ENCODE measurements around the gene SLC17A5. TPM values are rescaled to one million over a fixed set of nuclear protein-coding genes. Genes with fewer than 3 reads are reported as not detected.
"Not testable (repeated sequence)": the region's sequence is repeated elsewhere in the genome, so short reads cannot be mapped to it uniquely, and the experiment has no call there.

SLC17A5 gene
- total RNA-seq, 1 donor from 2014 or later, result 20.7 TPM

DNA sequence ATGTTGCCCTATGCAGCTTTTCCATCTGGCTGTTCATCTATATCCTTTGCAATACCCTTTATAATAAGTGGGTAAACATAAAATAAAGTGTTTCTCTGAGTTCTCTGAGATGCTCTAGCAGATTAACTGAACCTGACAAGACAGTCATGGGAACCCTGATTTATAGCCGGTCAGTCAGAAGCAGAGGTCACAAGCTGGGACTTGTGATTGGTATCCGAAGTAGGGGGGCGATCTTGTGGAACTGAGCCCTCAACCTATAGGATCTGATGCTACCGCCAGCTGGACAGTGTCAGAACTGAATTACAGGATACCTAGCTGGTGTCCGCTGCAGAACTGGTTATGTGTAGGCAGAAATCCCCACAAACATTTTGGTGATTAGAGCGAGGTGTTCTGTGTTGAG lies 39.0 kb downstream of the SLC17A5 start:
- no peak for DNase-seq (ENCODE audit: low spot score)

DNA sequence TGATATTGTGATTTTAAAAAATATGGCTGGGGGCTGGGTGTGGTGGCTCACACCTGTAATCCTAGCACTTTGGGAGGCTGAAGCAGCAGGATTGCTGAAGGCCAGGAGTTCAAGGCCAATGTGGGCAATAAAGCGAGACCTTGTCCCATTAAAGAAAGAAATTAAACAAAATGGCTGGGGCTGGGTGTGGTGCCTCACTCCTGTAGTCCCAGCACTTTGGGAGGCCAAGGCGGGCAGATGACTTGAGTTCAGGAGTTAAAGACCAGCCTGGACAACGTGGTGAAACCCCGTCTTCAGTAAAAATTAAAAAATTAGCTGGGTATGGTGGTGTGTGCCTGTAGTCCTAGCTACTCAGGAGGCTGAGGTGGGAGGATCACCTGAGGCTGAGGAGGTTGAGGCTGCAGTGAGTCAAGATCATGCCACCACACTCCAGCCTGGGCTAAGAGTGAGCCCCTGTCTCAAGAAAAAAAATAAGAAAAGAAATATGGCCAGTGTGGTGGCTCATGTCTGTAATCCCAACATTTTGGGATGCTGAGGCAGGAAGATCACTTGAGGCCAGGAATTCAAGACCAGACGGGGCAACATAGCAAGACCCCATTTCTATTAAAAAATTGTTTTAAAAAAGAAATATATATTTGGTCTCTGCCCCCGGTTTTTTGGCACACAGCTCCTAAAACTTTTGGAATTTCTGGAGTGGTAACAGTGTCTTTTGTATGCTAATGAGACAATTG lies 39.8 kb downstream of the SLC17A5 start:
- no peak for DNase-seq (ENCODE audit: low spot score)

DNA sequence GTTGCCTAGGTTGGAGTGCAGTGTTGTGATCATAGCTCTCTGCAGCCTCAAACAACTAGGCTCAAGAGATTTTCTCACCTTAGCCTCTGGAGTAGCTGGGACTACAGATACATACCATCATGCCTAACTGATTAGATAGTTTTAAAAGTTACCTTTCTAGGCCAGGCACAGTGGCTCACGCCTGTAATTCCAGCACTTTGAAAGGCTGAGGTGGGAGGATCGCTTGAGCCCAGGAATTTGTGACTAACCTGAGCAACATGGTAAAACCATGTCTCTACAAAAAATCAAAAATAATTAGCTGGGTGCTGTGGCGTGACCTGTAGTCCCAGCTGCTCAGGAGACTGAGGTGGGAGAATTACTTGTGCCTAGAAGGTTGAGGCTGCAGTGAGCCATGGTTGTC lies 41.2 kb downstream of the SLC17A5 start:
- DNase-seq (ENCODE audit: low spot score), result no peak

DNA sequence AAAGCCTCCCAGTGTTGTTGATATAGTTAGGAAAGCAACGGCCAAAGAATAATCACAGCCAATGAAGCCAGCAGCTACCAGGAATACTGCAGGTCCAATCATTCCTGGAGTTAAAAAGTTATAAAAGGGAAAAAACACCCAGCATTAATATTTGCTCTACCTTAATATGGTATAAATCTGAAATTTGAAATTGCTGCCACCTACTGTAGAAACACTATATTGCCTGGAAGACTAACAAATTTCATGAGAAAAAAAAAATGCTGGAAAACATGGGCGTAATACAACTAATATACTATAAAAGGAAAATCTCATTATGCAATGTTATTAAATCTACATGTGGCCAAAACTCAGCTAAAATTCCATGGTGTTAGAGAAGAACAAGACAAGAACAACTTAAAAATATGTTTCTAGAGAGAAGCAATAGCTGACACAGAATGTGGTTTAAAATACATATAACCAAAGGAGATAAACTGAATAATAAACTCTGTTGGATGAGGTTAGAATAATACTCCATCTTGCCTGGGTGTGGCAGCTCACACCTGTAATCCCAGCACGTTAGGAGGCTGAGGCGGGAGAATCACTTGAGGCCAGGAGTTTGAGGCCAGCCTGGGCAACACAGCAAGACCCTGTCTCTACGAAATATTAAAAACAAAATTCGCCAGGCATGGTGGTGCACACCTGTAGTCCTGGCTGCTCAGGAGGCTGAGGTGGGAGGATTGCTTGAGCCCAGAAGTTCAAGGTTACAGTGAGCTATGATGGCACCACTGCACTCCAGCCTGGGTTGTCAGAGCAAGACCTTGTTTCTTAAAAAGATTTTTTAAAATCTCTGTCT lies 43.1 kb downstream of the SLC17A5 start:
- no peak for DNase-seq (ENCODE audit: low spot score)

DNA sequence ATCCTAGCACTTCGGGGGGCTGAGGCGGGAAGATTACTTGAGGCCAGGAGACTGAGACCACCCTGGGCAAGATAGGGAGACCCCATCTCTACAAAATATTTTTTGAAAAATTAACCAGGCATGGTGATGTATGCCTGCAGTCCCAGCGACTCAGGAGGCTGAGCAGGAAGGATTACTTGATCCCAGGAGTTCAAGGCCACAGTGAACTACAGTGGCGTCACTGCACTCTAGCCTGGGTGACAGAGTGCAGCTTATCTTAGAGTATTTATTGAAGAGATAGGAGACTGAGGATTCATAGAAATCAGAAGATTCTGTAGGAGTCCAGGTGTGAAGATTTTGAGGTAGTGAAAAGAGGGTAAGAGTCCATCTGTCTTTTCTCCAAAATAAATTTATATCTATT lies 45.0 kb downstream of the SLC17A5 start:
- DNase-seq (ENCODE audit: low spot score), result no peak

DNA sequence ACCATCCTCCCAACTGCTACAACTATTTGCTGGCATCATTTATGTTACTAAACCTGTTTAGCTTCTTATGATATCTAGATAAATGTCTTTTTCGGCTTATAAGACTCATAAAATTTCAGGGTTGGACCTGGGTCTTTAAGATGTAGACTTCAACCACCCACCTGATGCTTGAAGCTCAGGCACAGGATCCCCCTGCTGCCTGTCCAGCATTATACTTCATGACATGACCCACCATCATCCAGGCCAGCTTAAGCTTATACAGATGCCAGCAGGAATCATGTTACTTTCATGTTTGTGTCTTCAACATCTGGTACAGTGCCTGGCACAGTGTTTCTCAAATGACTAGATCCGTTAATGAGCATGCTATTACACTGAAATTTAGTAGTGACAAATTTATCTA lies 47.4 kb downstream of the SLC17A5 start:
- DNase-seq (ENCODE audit: low spot score), result no peak

DNA sequence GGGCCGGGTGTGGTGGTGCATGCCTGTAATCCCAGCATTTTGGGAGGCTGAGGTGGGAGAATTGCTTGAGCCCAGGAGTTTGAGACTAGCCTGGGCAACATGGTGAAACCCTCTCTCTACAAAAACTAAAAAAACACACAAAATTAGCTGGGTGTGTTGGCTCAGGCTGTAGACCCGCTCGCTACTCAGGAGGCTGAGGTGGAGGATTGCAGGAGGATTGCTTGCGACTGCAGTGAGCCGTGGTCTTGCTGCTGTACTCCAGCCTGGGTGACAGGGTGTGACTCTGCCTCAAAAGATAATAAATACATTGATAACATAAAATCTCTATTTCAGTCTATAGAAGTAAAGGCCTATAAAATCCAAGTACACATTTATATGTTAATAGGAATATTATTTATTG lies 49.3 kb downstream of the SLC17A5 start:
- no peak for DNase-seq (ENCODE audit: low spot score)

DNA sequence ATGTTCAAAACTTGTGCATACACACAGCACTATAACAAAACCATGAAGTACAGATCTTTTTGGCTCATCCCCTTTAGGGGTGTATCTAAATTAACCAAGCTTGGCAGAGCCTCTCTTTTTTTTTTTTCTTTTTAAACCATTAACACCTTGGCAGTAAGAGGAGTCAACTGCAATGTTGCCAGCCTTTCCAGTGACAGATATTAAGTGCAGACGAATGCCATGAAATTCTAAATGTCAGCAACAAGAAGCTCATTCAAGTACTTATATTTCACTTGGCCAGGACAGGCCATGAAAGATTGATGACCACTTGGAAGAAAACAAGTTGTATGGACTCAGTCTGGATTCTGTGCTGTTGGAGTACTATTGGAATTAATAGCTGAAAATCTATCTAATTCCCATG lies 49.8 kb downstream of the SLC17A5 start:
- no peak for DNase-seq (ENCODE audit: low spot score)

DNA sequence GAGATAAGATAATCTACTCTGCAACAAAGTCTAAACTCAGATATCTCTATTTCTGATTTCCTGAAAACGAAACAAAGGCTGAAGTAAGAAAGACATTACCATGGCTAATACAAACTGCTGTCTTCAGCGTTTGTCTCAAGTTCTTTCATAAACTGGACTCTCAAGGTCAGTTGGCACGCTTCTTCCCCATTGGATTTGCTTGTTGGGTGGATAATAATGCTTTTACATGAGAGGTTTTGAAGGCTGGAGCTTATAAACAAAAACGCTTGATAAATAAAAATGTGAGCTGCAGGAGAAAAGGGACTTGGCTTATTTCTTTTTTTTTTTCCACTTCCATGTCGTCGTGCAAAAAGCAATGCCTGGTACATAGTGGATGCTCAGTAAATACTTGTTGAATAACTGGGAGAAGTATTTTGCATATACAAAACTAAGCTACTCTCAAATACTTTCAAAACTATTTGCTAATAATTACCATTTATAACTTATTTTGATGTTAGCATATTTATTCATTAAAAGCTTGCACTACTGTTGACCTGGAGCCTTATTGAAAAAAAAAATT lies 67.3 kb downstream of the SLC17A5 start:
- DNase-seq (ENCODE audit: low spot score), result no peak

DNA sequence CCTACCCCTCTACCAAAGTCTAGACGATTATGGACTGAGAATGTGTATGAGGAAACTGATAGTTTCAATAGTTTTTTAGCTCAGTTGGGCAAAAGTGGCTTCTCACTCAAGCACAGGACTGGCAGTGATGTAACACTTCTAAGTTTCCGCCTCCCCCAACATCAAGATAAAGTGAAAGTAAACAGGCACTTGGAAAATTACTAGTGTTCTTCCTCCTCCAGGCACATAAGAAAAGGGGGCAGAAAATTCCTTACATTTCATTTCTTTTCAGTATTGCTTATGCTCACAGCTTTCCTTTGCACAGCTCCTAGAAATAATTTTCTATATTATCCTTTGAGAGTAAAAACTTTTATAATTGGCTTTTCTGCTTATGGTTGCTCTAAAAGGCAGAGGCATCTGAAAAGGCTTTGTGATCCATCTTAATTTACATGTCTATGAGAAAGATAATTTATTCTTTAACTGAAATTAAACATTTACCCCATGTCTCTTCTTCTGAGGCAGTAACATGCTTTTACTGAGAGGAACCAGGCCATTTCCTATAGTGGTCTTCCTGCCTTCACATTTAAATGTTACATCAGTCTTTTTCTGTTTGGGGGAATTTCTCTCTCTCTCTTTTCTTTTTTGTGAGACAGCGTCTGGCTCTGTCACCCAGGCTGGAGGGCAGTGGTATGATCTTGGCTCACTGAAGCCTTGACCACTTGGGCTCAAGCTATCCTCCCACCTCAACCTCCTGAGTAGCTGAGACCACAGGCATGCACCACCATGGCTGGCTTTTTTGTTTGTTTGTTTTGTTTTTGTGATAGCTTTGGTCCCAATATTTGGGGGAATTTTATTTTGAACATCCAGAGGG lies 68.0 kb downstream of the SLC17A5 start:
- DNase-seq (ENCODE audit: low spot score), result peak; percentile 67

DNA sequence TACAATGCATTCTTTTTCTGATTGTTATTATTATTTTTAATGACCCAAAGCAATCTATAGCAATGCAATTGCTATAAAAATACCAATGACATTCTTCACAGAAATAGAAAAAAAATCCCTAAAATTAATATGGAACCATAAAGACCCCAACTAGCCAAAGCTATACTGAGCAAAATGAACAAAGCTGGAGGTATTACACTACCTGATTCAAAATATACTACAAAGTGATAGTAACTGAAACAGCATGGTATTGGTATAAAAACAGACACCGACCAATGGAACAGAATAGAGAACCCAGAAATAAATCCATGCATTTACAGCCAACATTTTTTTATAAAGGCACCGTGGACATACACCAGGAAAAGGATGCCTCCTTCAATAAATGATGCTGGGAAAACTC lies 72.5 kb downstream of the SLC17A5 start:
- no peak for DNase-seq (ENCODE audit: low spot score)

DNA sequence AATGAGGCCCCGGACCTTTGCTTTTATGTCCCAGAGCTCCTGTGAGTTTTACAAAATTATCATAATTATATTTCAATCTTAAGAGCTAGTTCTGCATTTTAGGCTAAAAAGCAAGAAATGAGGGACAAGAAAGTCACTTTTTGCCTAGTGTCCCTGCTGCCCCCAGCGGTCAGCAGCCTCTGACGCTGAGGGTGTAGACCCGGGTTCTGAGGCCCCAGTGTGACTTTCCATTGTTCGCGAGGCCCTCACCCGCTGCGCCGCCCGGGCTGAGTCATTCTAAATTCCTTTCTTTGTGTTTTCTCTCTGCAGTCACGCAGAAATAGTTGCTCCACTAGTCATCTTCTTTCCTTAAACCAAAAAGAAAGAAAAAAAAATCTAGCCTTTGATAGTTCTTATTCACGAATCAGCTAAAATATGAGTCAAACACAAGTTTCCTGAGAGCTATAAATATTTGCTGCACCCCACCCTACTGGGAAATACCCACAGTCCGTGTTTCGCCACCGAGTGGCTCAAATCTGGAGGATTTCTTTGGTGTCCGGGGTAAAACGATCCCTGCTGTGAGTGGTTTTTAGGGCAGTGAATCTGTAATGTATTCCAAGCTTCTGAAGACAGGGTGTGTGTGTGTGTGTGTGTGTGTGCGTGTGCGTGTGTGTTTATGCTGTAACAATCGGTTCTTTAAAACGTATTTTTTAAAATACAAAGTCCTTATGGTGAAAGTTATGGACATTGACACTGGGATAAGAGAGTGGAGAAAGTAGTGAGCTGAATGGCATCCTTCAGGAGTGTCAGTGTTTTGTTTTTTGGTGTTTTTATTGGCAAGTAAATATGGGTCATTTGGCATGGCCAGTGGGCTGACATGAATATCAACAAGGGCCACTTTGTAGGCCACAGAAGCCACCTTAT lies 73.3 kb downstream of the SLC17A5 start:
- peak; percentile 87 for DNase-seq (ENCODE audit: low spot score)

DNA sequence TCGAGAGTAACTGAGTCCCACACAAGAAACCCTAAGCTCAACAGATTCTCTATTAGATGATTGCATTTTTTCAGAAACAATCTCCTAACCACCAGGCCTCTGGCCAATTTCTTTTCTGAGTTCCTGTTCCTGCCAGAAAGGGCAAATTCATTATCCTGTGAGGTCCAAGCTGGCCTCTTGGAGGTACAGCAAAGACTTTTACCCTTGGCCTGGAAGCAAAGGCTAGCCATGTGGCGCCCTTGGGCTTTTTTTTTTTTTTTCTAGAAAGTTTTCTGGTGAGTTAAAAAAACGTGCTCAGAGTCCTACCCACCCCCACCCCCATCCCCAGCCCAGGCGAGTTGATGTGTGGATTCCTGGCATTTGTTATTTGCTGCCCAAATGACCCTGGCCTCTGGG lies 73.9 kb downstream of the SLC17A5 start:
- DNase-seq (ENCODE audit: low spot score), result peak; percentile 62

DNA sequence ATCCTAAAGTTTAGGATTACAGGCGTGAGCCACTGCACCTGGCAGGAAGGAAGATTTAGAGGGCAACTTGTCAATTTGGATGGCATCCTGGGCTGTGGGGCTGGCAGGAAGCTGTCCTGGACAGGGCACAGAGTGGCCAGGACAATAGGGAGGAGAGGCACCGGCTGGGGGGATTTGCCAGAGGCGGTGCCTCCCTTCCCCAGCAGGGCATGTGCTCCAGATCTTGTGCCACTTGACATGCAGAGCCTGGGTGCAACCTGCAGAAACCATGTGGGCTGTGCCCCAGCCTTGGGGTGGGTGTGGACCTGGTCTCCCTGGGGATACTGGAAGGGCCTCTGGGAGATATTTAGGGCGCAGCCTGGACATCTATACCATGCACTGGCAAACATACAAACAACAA lies 74.4 kb downstream of the SLC17A5 start:
- no peak for DNase-seq (ENCODE audit: low spot score)

DNA sequence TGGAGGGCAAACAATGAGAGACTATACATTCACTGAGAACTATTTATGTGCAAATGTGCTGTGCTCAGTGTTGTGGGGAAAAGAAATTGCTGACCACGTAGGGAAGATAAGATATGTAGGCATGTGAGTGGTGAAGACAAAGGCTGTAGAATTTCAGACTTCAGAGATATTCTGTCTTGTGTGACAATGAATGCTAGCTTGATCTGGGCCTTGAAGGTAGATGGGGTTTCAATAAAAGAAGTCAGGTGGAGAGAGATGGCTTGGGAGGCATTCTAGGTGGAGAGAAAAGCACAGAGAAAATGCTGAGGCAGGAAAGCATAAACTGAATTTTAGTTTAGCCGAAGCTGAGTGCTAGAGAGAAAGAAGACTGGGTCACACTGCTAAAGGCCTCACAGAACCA lies 76.1 kb downstream of the SLC17A5 start:
- DNase-seq (ENCODE audit: low spot score), result no peak

DNA sequence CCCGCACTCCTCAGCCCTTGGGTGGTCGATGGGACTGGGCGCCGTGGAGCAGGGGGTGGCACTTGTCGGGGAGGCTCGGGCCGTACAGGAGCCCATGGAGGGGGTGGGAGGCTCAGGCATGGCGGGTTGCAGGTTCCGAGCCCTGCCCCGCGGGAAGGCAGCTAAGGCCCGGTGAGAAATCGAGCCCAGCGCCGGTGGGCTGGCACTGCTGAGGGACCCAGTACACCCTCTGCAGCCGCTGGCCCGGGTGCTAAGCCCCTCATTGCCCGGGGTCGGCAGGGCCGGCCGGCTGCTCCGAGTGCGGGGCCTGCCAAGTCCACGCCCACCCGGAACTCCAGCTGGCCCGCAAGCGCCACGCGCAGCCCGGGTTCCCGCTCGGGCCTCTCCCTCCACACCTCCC lies 81.3 kb downstream of the SLC17A5 start:
- DNase-seq (ENCODE audit: low spot score), result not testable (repeated sequence)

DNA sequence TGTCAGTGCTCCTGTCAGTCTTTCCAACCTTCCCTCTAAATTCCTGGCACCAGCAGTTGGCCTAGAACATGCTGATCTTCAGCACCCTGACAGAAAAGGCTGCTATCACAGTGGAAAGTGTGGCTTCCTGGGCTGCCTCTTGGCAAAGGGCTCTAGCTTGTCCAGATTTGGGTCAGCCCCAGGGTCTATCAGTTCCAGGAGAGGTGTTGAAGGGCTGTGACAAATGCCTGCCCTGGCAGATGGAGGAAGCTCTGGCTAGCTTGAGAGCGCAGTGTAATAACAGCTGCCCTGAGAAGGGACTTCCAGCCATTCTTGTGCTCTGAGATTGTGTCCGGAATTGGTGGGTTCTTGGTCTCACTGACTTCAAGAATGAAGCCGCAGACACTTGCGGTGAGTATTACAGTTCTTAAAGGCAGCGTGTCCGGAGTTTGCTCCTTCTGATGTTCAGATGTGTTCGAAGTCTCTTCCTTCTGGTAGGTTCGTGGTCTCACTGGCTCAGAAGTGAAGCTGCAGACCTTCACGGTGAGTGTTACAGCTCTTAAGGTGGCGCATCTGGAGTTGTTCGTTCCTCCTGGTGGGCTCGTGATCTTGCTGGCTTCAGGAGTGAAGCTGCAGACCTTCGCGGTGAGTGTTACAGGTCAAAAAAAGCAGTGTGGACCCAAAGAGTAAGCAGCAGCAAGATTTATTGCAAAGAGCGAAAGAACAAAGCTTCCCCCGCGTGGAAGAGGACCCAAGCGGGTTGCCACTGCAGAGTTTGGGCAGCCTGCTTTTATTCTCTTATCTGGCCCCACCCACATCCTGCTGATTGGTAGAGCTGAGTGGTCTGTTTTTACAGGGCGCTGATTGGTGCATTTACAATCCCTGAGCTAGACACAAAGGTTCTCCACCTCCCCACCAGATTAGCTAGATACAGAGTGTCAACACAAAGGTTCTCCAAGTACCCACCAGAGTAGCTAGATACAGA lies 82.3 kb downstream of the SLC17A5 start:
- DNase-seq (ENCODE audit: low spot score), result peak; percentile 46

DNA sequence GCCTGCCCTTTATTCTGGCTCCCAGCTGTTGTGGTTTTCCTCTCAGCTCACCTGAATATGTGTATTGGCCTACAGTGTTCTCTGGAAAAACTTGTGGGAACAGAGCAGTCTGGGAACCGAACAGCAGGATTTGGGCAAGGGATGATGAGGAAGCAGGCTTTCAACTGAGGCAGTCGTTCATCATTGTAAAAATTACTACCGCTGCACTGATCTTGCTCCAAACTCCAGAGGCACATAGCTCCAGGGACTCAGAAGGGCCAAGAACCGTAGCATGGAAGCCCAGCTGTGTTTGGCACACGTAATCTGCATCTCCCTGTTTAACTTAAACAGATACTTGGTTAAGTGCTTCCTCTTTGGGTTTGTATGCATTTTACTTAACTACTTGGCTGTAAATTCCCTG lies 84.7 kb downstream of the SLC17A5 start:
- DNase-seq (ENCODE audit: low spot score), result no peak

DNA sequence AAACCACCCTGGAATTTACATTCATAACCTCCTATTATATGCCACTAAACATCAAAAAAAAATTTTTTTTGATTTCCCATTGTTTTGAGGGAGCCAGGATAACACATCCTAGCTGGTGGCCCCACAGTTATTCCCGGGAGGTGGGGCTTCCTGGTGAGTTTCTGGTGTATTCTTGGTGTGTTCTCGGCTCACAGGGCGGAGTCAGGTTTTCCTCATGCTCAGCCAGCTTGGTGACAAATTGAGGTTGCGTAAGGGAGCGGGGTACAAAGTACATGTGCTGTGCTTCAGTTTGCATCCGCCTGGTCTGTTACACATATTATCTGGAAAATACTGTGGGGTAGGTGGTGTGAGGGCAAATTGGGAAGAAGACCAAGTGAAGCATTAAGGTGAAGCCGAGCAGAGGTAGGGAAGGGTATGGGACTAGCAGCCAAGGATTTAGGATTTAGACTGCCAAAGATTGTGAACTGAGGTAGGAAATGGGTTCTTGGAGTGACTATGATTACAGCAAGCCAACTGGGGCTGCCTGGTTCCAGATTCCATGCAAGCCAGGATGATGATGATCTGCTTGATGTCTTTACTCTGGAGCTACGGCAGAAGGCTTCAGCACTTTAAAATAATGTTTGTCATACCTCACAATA lies 86.7 kb downstream of the SLC17A5 start:
- peak; percentile 54 for DNase-seq (ENCODE audit: low spot score)

Data from ureter (tissue), 1 donor.